ENCODE data around the gene ADAMTS14. TPM values are rescaled to one million over a fixed set of nuclear protein-coding genes. Genes with fewer than 3 reads are reported as not detected.

Gene ADAMTS14
- total RNA-seq, 2 donors from 2014 or later, result 0.24 to 0.37 TPM

- Mint-ChIP-seq H3K4me1 (ENCODE audit: low read depth) (peaks cover 12% of the 10 kb centered on the region), H3K4me3 (no peak overlapping the region), H3K36me3 (ENCODE audit: insufficient read depth in 2 of 2) (no peaks in the 10 kb centered on the region), H3K27me3 (ENCODE audit: low read depth) (no peaks in the 10 kb centered on the region), H3K9me3 (no peaks in the 10 kb centered on the region), H3K27ac (no peak overlapping the region)
- DNase-seq, result no peak
- ATAC-seq (replicated peaks in 1 of 2), result no peak
These were observed 9.4 kb downstream of the ADAMTS14 start for GRCh38 chr10:70681731-70682005.

- peak in 1 of 2 donors; percentile 41 for ATAC-seq (replicated peaks in 1 of 2)
- H3K4me3 Mint-ChIP-seq, result no peak overlapping the region
- DNase-seq, result peak in 1 of 2 donors; percentile 18
These were observed 10.8 kb downstream of the ADAMTS14 start for GRCh38 chr10:70682920-70683600.

GRCh38 chr10:70683601-70683934 is 11.3 kb downstream of the ADAMTS14 start:
- H3K9me3 Mint-ChIP-seq, result no peaks in the 10 kb centered on the region
- no peak overlapping the region for H3K27ac Mint-ChIP-seq
- peaks cover 12% of the 10 kb centered on the region for H3K4me1 Mint-ChIP-seq (ENCODE audit: low read depth)
- H3K27me3 Mint-ChIP-seq (ENCODE audit: low read depth), result no peaks in the 10 kb centered on the region
- no peak overlapping the region for H3K4me3 Mint-ChIP-seq
- H3K36me3 Mint-ChIP-seq (ENCODE audit: insufficient read depth in 2 of 2), result no peaks in the 10 kb centered on the region
- DNase-seq, result no peak
- no peak for ATAC-seq (replicated peaks in 1 of 2)

More at GRCh38 chr10:70682920-70683600, 10.8 kb downstream of the ADAMTS14 start:
- Mint-ChIP-seq H3K36me3 (ENCODE audit: insufficient read depth in 2 of 2) (no peaks in the 10 kb centered on the region), H3K27me3 (ENCODE audit: low read depth) (no peaks in the 10 kb centered on the region), H3K9me3 (no peaks in the 10 kb centered on the region), H3K4me1 (ENCODE audit: low read depth) (peaks cover 12% of the 10 kb centered on the region), H3K27ac (no peak overlapping the region)

- H3K9me3 Mint-ChIP-seq, result no peaks in the 10 kb centered on the region
These were observed 11.6 kb downstream of the ADAMTS14 start for GRCh38 chr10:70683940-70684339.

DNA sequence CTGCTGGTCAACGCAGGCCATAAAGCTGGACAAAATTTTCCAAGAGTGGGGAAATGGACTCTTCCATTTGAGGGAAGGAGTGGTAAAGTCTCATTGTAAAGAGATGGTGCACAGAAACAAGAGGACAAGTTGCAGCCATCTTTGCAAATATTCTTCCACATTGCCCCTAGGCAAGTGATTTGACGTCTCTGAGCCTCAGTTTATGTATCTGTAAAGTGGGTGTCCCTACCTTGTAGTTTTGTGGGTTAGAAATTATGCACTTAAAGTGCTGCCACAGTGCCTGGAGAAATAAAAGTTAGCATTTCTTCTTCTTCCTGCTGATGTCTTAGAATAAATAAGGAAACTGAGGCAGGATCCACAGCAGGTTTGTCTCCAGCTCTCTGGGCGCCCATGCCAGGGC is 12.1 kb downstream of the ADAMTS14 start:
- Mint-ChIP-seq H3K4me1 (ENCODE audit: low read depth) (peaks cover 12% of the 10 kb centered on the region), H3K36me3 (ENCODE audit: insufficient read depth in 2 of 2) (no peaks in the 10 kb centered on the region), H3K27me3 (ENCODE audit: low read depth) (no peaks in the 10 kb centered on the region), H3K4me3 (no peak overlapping the region), H3K27ac (no peak overlapping the region), H3K9me3 (no peaks in the 10 kb centered on the region)
- ATAC-seq (replicated peaks in 1 of 2) (no peak), DNase-seq (no peak)

More at GRCh38 chr10:70683940-70684339, 11.6 kb downstream of the ADAMTS14 start:
- Mint-ChIP-seq H3K4me3 (no peak overlapping the region), H3K36me3 (ENCODE audit: insufficient read depth in 2 of 2) (no peaks in the 10 kb centered on the region), H3K4me1 (ENCODE audit: low read depth) (peaks cover 12% of the 10 kb centered on the region), H3K27me3 (ENCODE audit: low read depth) (no peaks in the 10 kb centered on the region), H3K27ac (no peak overlapping the region)
- ATAC-seq (replicated peaks in 1 of 2) (no peak), DNase-seq (no peak)

DNA sequence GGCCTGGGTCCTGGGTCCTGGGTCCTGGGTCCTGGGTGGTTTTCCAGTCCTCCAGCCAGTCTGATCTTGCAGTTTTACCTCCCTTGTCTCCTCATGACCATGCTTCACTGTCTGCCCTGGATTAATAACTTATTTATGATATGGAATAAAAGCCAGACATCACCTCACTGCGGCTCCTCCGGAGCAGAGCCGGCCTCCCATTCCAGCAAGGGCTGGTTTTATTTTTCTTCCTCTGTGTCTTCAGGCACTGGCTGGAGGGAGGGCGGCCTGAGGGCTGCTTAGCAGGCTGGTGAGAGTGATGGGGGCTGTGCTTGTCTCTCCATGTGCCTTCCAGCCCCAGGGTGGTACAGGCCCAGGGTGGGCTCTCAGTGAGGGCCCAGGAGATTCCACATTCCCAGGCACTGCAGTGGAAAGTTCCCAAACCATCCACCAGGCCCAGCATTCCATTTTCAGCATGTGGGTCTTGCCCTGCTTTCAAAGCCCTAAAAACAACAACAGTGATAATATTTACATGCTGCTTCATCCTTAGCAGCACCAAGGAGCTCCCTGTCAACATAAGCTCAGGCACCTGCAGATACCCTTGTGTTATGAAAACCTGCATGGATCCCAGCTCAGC is 12.6 kb downstream of the ADAMTS14 start:
- DNase-seq (no peak), ATAC-seq (replicated peaks in 1 of 2) (no peak)
- H3K4me1 Mint-ChIP-seq (ENCODE audit: low read depth), result peaks cover 12% of the 10 kb centered on the region
- no peak overlapping the region for H3K27ac Mint-ChIP-seq
- no peaks in the 10 kb centered on the region for H3K9me3 Mint-ChIP-seq
- H3K27me3 Mint-ChIP-seq (ENCODE audit: low read depth), result no peaks in the 10 kb centered on the region
- H3K36me3 Mint-ChIP-seq (ENCODE audit: insufficient read depth in 2 of 2), result no peaks in the 10 kb centered on the region
- no peak overlapping the region for H3K4me3 Mint-ChIP-seq

DNA sequence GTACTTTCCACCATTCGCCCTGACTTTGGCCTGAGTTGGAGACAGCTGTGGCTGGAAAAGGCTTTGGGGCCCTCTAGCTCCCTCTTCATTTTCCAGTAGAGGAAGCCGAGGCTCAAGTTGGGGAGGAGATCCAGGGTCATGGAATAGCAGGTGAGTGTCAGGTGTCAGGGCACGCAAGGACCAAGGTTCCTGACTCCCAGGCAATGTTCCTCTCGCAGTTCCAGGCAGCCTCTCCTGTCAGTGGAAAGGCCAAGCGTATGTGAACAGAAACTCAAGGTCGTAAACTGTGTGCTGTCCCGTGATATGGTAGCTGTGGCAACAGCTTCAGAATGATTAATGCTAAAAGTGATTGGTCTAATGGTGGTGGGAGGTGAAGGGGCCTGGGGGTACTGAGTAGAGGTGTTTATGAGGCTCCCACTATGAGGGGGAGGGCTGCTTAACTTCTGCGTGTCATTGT is 13.2 kb downstream of the ADAMTS14 start:
- no peaks in the 10 kb centered on the region for H3K36me3 Mint-ChIP-seq (ENCODE audit: insufficient read depth in 2 of 2)
- DNase-seq (no peak), ATAC-seq (replicated peaks in 1 of 2) (no peak)
- no peaks in the 10 kb centered on the region for H3K9me3 Mint-ChIP-seq
- H3K27me3 Mint-ChIP-seq (ENCODE audit: low read depth), result no peaks in the 10 kb centered on the region
- H3K4me3 Mint-ChIP-seq, result no peak overlapping the region
- peaks cover 12% of the 10 kb centered on the region for H3K4me1 Mint-ChIP-seq (ENCODE audit: low read depth)
- no peak overlapping the region for H3K27ac Mint-ChIP-seq

DNA sequence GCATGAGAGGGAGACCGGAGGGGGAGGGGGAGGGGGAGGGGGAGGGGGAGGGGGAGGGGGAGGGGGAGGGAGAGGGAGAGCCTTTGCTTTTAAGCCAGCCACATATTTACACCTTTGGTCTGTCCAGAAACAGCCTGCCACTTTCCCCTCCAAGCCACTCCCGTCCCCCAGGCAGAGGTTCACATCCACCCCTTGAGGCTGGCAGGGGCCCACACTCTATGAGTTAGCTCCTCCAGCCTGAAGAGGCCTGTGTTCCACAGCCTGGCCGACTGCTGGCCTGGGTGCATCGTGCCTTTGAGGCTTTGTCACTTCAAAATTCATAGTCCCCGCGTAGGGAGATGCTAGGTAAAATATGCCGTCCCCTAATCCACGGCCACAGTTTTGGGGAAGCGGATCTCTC is 16.5 kb downstream of the ADAMTS14 start:
- DNase-seq (no peak), ATAC-seq (replicated peaks in 1 of 2) (no peak)
- peaks cover 7% of the 10 kb centered on the region for H3K27me3 Mint-ChIP-seq (ENCODE audit: low read depth)
- peaks cover 0 to 3% of the 10 kb centered on the region in 2 donors for H3K36me3 Mint-ChIP-seq (ENCODE audit: insufficient read depth in 2 of 2)
- H3K9me3 Mint-ChIP-seq, result no peaks in the 10 kb centered on the region
- peaks cover under 1% of the 10 kb centered on the region for H3K4me1 Mint-ChIP-seq (ENCODE audit: low read depth)
- no peak overlapping the region for H3K4me3 Mint-ChIP-seq
- no peak overlapping the region for H3K27ac Mint-ChIP-seq

DNA sequence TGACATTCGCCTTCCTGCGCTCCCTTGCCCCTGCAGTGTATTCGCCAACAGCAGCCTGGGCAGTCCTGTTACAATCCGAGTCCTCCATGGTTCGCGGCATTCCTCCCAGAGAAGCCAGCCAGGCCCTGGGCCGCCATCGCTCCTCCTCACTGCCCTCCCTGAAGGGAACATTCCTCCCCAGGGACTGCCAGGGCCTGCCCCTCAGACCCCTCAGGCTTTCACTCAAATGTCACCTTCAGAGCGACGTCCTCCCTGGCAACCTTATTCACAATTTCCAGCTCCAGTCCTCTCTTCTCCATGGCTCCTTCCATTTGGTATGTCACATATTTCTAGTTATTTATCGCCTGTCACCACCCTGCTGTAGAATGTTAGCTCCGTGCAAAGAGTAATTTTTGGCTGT is 17.4 kb downstream of the ADAMTS14 start:
- Mint-ChIP-seq H3K27ac (no peak overlapping the region), H3K4me1 (ENCODE audit: low read depth) (no peaks in the 10 kb centered on the region), H3K9me3 (no peaks in the 10 kb centered on the region), H3K4me3 (no peak overlapping the region), H3K36me3 (ENCODE audit: insufficient read depth in 2 of 2) (peaks cover 0 to 3% of the 10 kb centered on the region in 2 donors), H3K27me3 (ENCODE audit: low read depth) (peaks cover 7% of the 10 kb centered on the region)
- ATAC-seq (replicated peaks in 1 of 2) (no peak), DNase-seq (no peak)

DNA sequence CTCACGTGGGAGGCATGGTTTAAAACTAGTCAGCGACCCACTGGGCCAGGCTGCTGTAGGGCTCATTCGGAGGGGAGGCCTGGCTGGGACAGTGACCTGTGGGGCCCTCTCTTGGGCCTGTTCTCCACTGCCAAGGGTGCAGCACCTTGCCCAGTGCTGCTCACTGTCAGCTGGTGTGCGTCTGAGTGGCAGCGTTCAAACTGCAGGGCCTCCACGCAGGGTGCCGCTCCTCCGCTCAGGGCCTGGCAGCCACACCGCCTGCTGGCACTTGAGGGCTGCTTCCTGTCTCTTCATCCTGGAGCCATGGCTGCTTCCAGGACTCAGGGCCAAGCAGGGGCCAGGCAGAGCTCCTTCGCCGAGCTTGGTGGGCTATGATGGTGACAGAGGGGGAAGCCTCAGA is 18.3 kb downstream of the ADAMTS14 start:
- Mint-ChIP-seq H3K9me3 (no peaks in the 10 kb centered on the region), H3K4me3 (no peak overlapping the region), H3K27ac (no peak overlapping the region), H3K36me3 (ENCODE audit: insufficient read depth in 2 of 2) (peaks cover 0 to 3% of the 10 kb centered on the region in 2 donors), H3K27me3 (ENCODE audit: low read depth) (peaks cover 7% of the 10 kb centered on the region), H3K4me1 (ENCODE audit: low read depth) (no peaks in the 10 kb centered on the region)
- ATAC-seq (replicated peaks in 1 of 2) (no peak), DNase-seq (no peak)

- Mint-ChIP-seq H3K36me3 (ENCODE audit: insufficient read depth in 2 of 2) (peaks cover 0 to 3% of the 10 kb centered on the region in 2 donors), H3K27ac (no peak overlapping the region), H3K4me3 (no peak overlapping the region), H3K9me3 (no peaks in the 10 kb centered on the region), H3K4me1 (ENCODE audit: low read depth) (no peaks in the 10 kb centered on the region), H3K27me3 (ENCODE audit: low read depth) (peaks cover 7% of the 10 kb centered on the region)
- DNase-seq (no peak), ATAC-seq (replicated peaks in 1 of 2) (no peak)
These were observed 19.3 kb downstream of the ADAMTS14 start for GRCh38 chr10:70691611-70692010.

GRCh38 chr10:70692043-70692603 is 19.8 kb downstream of the ADAMTS14 start:
- no peaks in the 10 kb centered on the region for H3K4me1 Mint-ChIP-seq (ENCODE audit: low read depth)
- no peak overlapping the region for H3K4me3 Mint-ChIP-seq
- no peak overlapping the region for H3K27ac Mint-ChIP-seq
- peaks cover 7% of the 10 kb centered on the region for H3K27me3 Mint-ChIP-seq (ENCODE audit: low read depth)
- no peak for DNase-seq
- no peak for ATAC-seq (replicated peaks in 1 of 2)
- peaks cover 0 to 3% of the 10 kb centered on the region in 2 donors for H3K36me3 Mint-ChIP-seq (ENCODE audit: insufficient read depth in 2 of 2)
- no peaks in the 10 kb centered on the region for H3K9me3 Mint-ChIP-seq

- H3K9me3 Mint-ChIP-seq, result no peaks in the 10 kb centered on the region
- H3K4me1 Mint-ChIP-seq (ENCODE audit: low read depth), result no peaks in the 10 kb centered on the region
- ATAC-seq (replicated peaks in 1 of 2) (no peak), DNase-seq (no peak)
- H3K27me3 Mint-ChIP-seq (ENCODE audit: low read depth), result peaks cover 7% of the 10 kb centered on the region
- H3K36me3 Mint-ChIP-seq (ENCODE audit: insufficient read depth in 2 of 2), result peaks cover 0 to 3% of the 10 kb centered on the region in 2 donors
- no peak overlapping the region for H3K4me3 Mint-ChIP-seq
- H3K27ac Mint-ChIP-seq, result no peak overlapping the region
These were observed 21.5 kb downstream of the ADAMTS14 start for GRCh38 chr10:70693619-70694335.
